ENCODE measurements around the gene CYP46A1.

The CYP46A1 gene

GRCh38 chr14:99689266-99690236, 5.5 kb downstream of the CYP46A1 start:
- no peaks in the 10 kb centered on the region for H3K9me3 ChIP-seq (ENCODE audit: control insufficient read depth, insufficient read depth, low read depth, low read length)
- peaks cover 12% of the 10 kb centered on the region for H3K4me1 ChIP-seq (ENCODE audit: control insufficient read depth, insufficient read depth, low read length)
- H3K4me3 ChIP-seq (ENCODE audit: low read depth, low read length) = no peak overlapping the region
- no peak overlapping the region for H3K27ac ChIP-seq (ENCODE audit: low read depth, low read length)
- peaks cover 9% of the 10 kb centered on the region; the same call in 1 of the 2 replicates for H3K27me3 ChIP-seq (ENCODE audit: control insufficient read depth, insufficient read depth, low read length)
- H3K9ac ChIP-seq (ENCODE audit: low read length) = no peak overlapping the region
- no peaks in the 10 kb centered on the region for H3K36me3 ChIP-seq (ENCODE audit: control insufficient read depth, insufficient read depth, low read length)

GRCh38 chr14:99690636-99691035, 6.5 kb downstream of the CYP46A1 start:
- Histone ChIP-seq H3K9ac (ENCODE audit: low read length) (no peak overlapping the region), H3K4me3 (ENCODE audit: low read depth, low read length) (no peak overlapping the region), H3K9me3 (ENCODE audit: control insufficient read depth, insufficient read depth, low read depth, low read length) (no peaks in the 10 kb centered on the region), H3K4me1 (ENCODE audit: control insufficient read depth, insufficient read depth, low read length) (peaks cover 10% of the 10 kb centered on the region), H3K27me3 (ENCODE audit: control insufficient read depth, insufficient read depth, low read length) (peaks cover 6% of the 10 kb centered on the region; the same call in 1 of the 2 replicates), H3K36me3 (ENCODE audit: control insufficient read depth, insufficient read depth, low read length) (no peaks in the 10 kb centered on the region), H3K27ac (ENCODE audit: low read depth, low read length) (no peak overlapping the region)

GRCh38 chr14:99691111-99691885, 7.2 kb downstream of the CYP46A1 start:
- no peaks in the 10 kb centered on the region for H3K9me3 ChIP-seq (ENCODE audit: control insufficient read depth, insufficient read depth, low read depth, low read length)
- peaks cover 10% of the 10 kb centered on the region for H3K4me1 ChIP-seq (ENCODE audit: control insufficient read depth, insufficient read depth, low read length)
- H3K36me3 ChIP-seq (ENCODE audit: control insufficient read depth, insufficient read depth, low read length) = no peaks in the 10 kb centered on the region
- no peaks in the 10 kb centered on the region for H3K27me3 ChIP-seq (ENCODE audit: control insufficient read depth, insufficient read depth, low read length)
- no peak overlapping the region for H3K9ac ChIP-seq (ENCODE audit: low read length)
- H3K4me3 ChIP-seq (ENCODE audit: low read depth, low read length) = no peak overlapping the region
- H3K27ac ChIP-seq (ENCODE audit: low read depth, low read length) = no peak overlapping the region

- H3K27me3 ChIP-seq (ENCODE audit: control insufficient read depth, insufficient read depth, low read length) = no peaks in the 10 kb centered on the region
Measured at GRCh38 chr14:99693918-99694317, 9.8 kb downstream of the CYP46A1 start.

DNA sequence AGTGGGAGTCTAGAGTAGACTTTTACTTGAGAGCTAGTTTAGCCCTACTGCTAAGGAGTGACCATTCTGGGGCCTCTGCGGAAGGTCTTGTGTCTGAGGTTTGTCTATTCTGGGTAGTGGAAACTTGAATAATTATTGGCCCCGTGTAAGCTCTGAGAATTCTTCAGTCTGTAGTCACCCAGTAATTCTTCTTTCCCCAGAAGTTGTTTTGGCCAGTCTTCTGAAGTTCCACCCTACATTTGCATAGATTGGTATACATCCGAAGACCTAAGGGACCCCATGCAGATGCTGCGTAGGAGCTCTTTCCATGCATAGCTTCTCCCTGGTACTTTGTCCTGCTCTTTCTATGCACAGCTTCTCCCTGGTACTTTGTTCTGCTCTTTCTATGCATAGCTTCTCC, 12.8 kb downstream of the CYP46A1 start:
- no peaks in the 10 kb centered on the region for H3K4me1 ChIP-seq (ENCODE audit: control insufficient read depth, insufficient read depth, low read length)
- H3K27ac ChIP-seq (ENCODE audit: low read depth, low read length) = no peak overlapping the region
- H3K9ac ChIP-seq (ENCODE audit: low read length) = no peak overlapping the region
- no peak overlapping the region for H3K4me3 ChIP-seq (ENCODE audit: low read depth, low read length)
- no peaks in the 10 kb centered on the region for H3K27me3 ChIP-seq (ENCODE audit: control insufficient read depth, insufficient read depth, low read length)
- no peaks in the 10 kb centered on the region for H3K36me3 ChIP-seq (ENCODE audit: control insufficient read depth, insufficient read depth, low read length)
- H3K9me3 ChIP-seq (ENCODE audit: control insufficient read depth, insufficient read depth, low read depth, low read length) = no peaks in the 10 kb centered on the region; the same call in 1 of the 2 replicates

More at GRCh38 chr14:99693918-99694317, 9.8 kb downstream of the CYP46A1 start:
- Histone ChIP-seq H3K9ac (ENCODE audit: low read length) (no peak overlapping the region), H3K4me1 (ENCODE audit: control insufficient read depth, insufficient read depth, low read length) (no peaks in the 10 kb centered on the region), H3K9me3 (ENCODE audit: control insufficient read depth, insufficient read depth, low read depth, low read length) (no peaks in the 10 kb centered on the region), H3K36me3 (ENCODE audit: control insufficient read depth, insufficient read depth, low read length) (no peaks in the 10 kb centered on the region), H3K4me3 (ENCODE audit: low read depth, low read length) (no peak overlapping the region), H3K27ac (ENCODE audit: low read depth, low read length) (no peak overlapping the region)

GRCh38 chr14:99698236-99698635, 14.1 kb downstream of the CYP46A1 start:
- H3K9me3 ChIP-seq (ENCODE audit: control insufficient read depth, insufficient read depth, low read depth, low read length) = peaks cover 8% of the 10 kb centered on the region
- H3K27ac ChIP-seq (ENCODE audit: low read depth, low read length) = no peak overlapping the region
- no peaks in the 10 kb centered on the region for H3K36me3 ChIP-seq (ENCODE audit: control insufficient read depth, insufficient read depth, low read length)
- H3K9ac ChIP-seq (ENCODE audit: low read length) = no peak overlapping the region
- H3K27me3 ChIP-seq (ENCODE audit: control insufficient read depth, insufficient read depth, low read length) = no peaks in the 10 kb centered on the region
- H3K4me1 ChIP-seq (ENCODE audit: control insufficient read depth, insufficient read depth, low read length) = no peaks in the 10 kb centered on the region
- H3K4me3 ChIP-seq (ENCODE audit: low read depth, low read length) = no peak overlapping the region

DNA sequence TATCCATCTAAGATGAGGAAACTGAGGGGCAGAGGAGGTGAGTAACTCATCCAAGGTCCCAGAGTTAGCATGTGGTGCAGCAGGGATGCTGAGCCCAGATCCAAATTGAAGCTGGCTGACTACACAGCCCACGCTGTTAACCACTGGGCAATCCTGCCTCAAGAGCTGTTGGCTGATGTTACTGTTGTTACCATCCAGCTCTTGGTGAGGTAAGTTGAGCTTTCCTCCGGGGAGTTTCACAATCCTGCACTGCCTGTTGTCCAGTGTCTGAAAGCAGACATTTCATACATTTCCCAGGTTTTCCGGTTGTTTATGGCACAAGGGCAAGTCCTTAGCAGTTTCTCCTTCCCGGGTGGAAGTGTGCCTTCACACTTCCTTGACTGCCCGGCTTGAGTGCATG, 14.5 kb downstream of the CYP46A1 start:
- Histone ChIP-seq H3K27me3 (ENCODE audit: control insufficient read depth, insufficient read depth, low read length) (no peaks in the 10 kb centered on the region), H3K4me1 (ENCODE audit: control insufficient read depth, insufficient read depth, low read length) (no peaks in the 10 kb centered on the region), H3K36me3 (ENCODE audit: control insufficient read depth, insufficient read depth, low read length) (no peaks in the 10 kb centered on the region), H3K9ac (ENCODE audit: low read length) (no peak overlapping the region), H3K4me3 (ENCODE audit: low read depth, low read length) (no peak overlapping the region), H3K9me3 (ENCODE audit: control insufficient read depth, insufficient read depth, low read depth, low read length) (peaks cover 12% of the 10 kb centered on the region), H3K27ac (ENCODE audit: low read depth, low read length) (no peak overlapping the region)

- no peaks in the 10 kb centered on the region for H3K4me1 ChIP-seq (ENCODE audit: control insufficient read depth, insufficient read depth, low read length)
- no peak overlapping the region for H3K4me3 ChIP-seq (ENCODE audit: low read depth, low read length)
- peaks cover 15% of the 10 kb centered on the region for H3K9me3 ChIP-seq (ENCODE audit: control insufficient read depth, insufficient read depth, low read depth, low read length)
- H3K9ac ChIP-seq (ENCODE audit: low read length) = no peak overlapping the region
- no peaks in the 10 kb centered on the region for H3K36me3 ChIP-seq (ENCODE audit: control insufficient read depth, insufficient read depth, low read length)
- H3K27me3 ChIP-seq (ENCODE audit: control insufficient read depth, insufficient read depth, low read length) = no peaks in the 10 kb centered on the region
- H3K27ac ChIP-seq (ENCODE audit: low read depth, low read length) = no peak overlapping the region
Measured at GRCh38 chr14:99699085-99699760, 15.1 kb downstream of the CYP46A1 start.

DNA sequence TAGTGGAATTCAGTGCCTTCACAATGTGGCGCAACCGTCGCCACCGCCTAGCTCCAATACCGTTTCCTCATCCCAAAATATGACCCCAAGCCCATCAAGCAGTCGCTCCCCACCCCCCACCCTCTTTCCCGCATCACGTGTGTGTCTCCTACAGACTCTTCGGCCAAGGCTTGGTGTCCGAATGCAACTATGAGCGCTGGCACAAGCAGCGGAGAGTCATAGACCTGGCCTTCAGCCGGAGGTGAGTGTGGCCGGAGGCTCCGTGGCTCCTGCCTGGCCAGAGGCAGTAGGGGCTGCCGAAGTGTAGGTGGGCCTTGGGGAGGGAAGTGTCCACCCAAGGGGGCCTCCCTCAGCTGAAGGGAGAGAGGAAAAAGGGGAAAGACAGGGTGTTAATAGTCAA, 15.8 kb downstream of the CYP46A1 start:
- Histone ChIP-seq H3K9me3 (ENCODE audit: control insufficient read depth, insufficient read depth, low read depth, low read length) (peaks cover 15% of the 10 kb centered on the region), H3K27me3 (ENCODE audit: control insufficient read depth, insufficient read depth, low read length) (no peaks in the 10 kb centered on the region), H3K27ac (ENCODE audit: low read depth, low read length) (no peak overlapping the region), H3K9ac (ENCODE audit: low read length) (no peak overlapping the region), H3K4me1 (ENCODE audit: control insufficient read depth, insufficient read depth, low read length) (no peaks in the 10 kb centered on the region), H3K4me3 (ENCODE audit: low read depth, low read length) (no peak overlapping the region), H3K36me3 (ENCODE audit: control insufficient read depth, insufficient read depth, low read length) (no peaks in the 10 kb centered on the region)

- no peak overlapping the region for H3K4me3 ChIP-seq (ENCODE audit: low read depth, low read length)
- H3K4me1 ChIP-seq (ENCODE audit: control insufficient read depth, insufficient read depth, low read length) = no peaks in the 10 kb centered on the region
- H3K27me3 ChIP-seq (ENCODE audit: control insufficient read depth, insufficient read depth, low read length) = no peaks in the 10 kb centered on the region
- H3K9ac ChIP-seq (ENCODE audit: low read length) = no peak overlapping the region
- no peaks in the 10 kb centered on the region for H3K36me3 ChIP-seq (ENCODE audit: control insufficient read depth, insufficient read depth, low read length)
- no peak overlapping the region for H3K27ac ChIP-seq (ENCODE audit: low read depth, low read length)
- H3K9me3 ChIP-seq (ENCODE audit: control insufficient read depth, insufficient read depth, low read depth, low read length) = peaks cover 15% of the 10 kb centered on the region
Measured at GRCh38 chr14:99700379-99700778, 16.3 kb downstream of the CYP46A1 start.
